Activated naive CD8-positive, alpha-beta T cell treated with anti-CD3 and anti-CD28 coated beads for 36 hours (primary cell): ENCODE data around the gene NDUFA1. TPM values are rescaled to one million over a fixed set of nuclear protein-coding genes. Genes with fewer than 3 reads are reported as not detected.
"Not testable (repeated sequence)": the region's sequence is repeated elsewhere in the genome, so short reads cannot be mapped to it uniquely, and the experiment has no call there.

Experiments
- DNase-seq: peaks from one replicate; pipeline ENCODE4 v3.0.0; 2021
- H3K27ac Mint-ChIP-seq: one replicate; pipeline ENCODE4 v1.8.0; 2022; ENCODE audit warnings: mild to moderate bottlenecking, moderate library complexity, mixed read lengths
- H3K27me3 Mint-ChIP-seq: one replicate; pipeline ENCODE4 v1.8.0; 2022; ENCODE audit warnings: mild to moderate bottlenecking, mixed read lengths
- H3K36me3 Mint-ChIP-seq: one replicate; pipeline ENCODE4 v1.8.0; 2021; ENCODE audit warnings: mild to moderate bottlenecking, mixed read lengths
- H3K4me1 Mint-ChIP-seq: one replicate; pipeline ENCODE4 v1.8.0; 2021; ENCODE audit warnings: mixed read lengths
- H3K4me3 Mint-ChIP-seq: one replicate; pipeline ENCODE4 v1.8.0; 2022; ENCODE audit warnings: mild to moderate bottlenecking, moderate library complexity, mixed read lengths
- H3K9me3 Mint-ChIP-seq: one replicate; pipeline ENCODE4 v1.8.0; 2022; ENCODE audit warnings: mixed read lengths
- total RNA-seq, 2 experiments: library from RNA; stranded (reverse); gene quantifications; one replicate each; pipeline ENCODE4 v1.2.3, GENCODE V29; 2021

Gene NDUFA1
- 10 to 100 TPM; 93.8 to 95.1 TPM for total RNA-seq

- Mint-ChIP-seq H3K4me1 (peaks cover 7% of the 10 kb centered on the region), H3K27me3 (no peaks in the 10 kb centered on the region), H3K36me3 (peaks cover 17% of the 10 kb centered on the region), H3K4me3 (peak within 1 kb of the TSS; percentile 100), H3K9me3 (no peaks in the 10 kb centered on the region), H3K27ac (peak within 1 kb of the TSS; percentile 100)
- DNase-seq = peak; percentile 87
Measured at GRCh38 chrX:119871599-119872395, at the start of gene NDUFA1, which contains the start of gene RNF113A. NDUFA1 (plus strand) TSS chrX:119871832; CDS start chrX:119871912, 80 bp downstream. RNF113A (minus strand) TSS chrX:119871733; CDS start chrX:119871613, 120 bp downstream.

- H3K9me3 Mint-ChIP-seq, H3K27ac Mint-ChIP-seq, DNase-seq, H3K27me3 Mint-ChIP-seq, H3K4me3 Mint-ChIP-seq, H3K4me1 Mint-ChIP-seq, H3K36me3 Mint-ChIP-seq: not testable (repeated sequence)
Measured at GRCh38 chrX:119824221-119824620, 47.4 kb upstream of the NDUFA1 start.

- H3K4me1 Mint-ChIP-seq = peaks cover 7% of the 10 kb centered on the region
- no peak for DNase-seq
- H3K9me3 Mint-ChIP-seq = no peaks in the 10 kb centered on the region
- H3K36me3 Mint-ChIP-seq = peaks cover 8% of the 10 kb centered on the region
- H3K4me3 Mint-ChIP-seq = no peak overlapping the region
- no peaks in the 10 kb centered on the region for H3K27me3 Mint-ChIP-seq
- H3K27ac Mint-ChIP-seq = no peak overlapping the region
Measured at GRCh38 chrX:119826399-119826959, 45.2 kb upstream of the NDUFA1 start.

GRCh38 chrX:119828446-119828845 is 43.2 kb upstream of the NDUFA1 start:
- H3K27ac Mint-ChIP-seq = no peak overlapping the region
- H3K4me1 Mint-ChIP-seq = peaks cover 5% of the 10 kb centered on the region

GRCh38 chrX:119833905-119834304 is 37.7 kb upstream of the NDUFA1 start:
- peaks cover 26% of the 10 kb centered on the region for H3K36me3 Mint-ChIP-seq
- no peaks in the 10 kb centered on the region for H3K4me1 Mint-ChIP-seq
- no peak for DNase-seq
- no peaks in the 10 kb centered on the region for H3K27me3 Mint-ChIP-seq
- no peak overlapping the region for H3K27ac Mint-ChIP-seq
- no peak overlapping the region for H3K4me3 Mint-ChIP-seq
- no peaks in the 10 kb centered on the region for H3K9me3 Mint-ChIP-seq

More at GRCh38 chrX:119828446-119828845, 43.2 kb upstream of the NDUFA1 start:
- Mint-ChIP-seq H3K9me3 (no peaks in the 10 kb centered on the region), H3K36me3 (peaks cover 9% of the 10 kb centered on the region), H3K27me3 (no peaks in the 10 kb centered on the region), H3K4me3 (no peak overlapping the region)
- no peak for DNase-seq

GRCh38 chrX:119852382-119853353 is 19.0 kb upstream of the NDUFA1 start, which contains the start of gene UPF3B:
UPF3B (minus strand) TSS chrX:119852963; CDS start chrX:119852928, 35 bp downstream.
- Mint-ChIP-seq H3K4me3 (peak within 1 kb of the TSS; percentile 96), H3K4me1 (peaks cover 3% of the 10 kb centered on the region), H3K27me3 (no peaks in the 10 kb centered on the region), H3K27ac (peak within 1 kb of the TSS; percentile 97), H3K36me3 (peaks cover 11% of the 10 kb centered on the region), H3K9me3 (no peaks in the 10 kb centered on the region)
- DNase-seq = peak; percentile 92

- Mint-ChIP-seq H3K9me3 (no peaks in the 10 kb centered on the region), H3K27ac (peak overlapping the region; percentile 97), H3K36me3 (peaks cover 11% of the 10 kb centered on the region), H3K27me3 (no peaks in the 10 kb centered on the region), H3K4me3 (peak overlapping the region; percentile 96), H3K4me1 (peaks cover 3% of the 10 kb centered on the region)
- DNase-seq = no peak
Measured at GRCh38 chrX:119853444-119853843, 18.2 kb upstream of the NDUFA1 start.

- H3K27me3 Mint-ChIP-seq = no peaks in the 10 kb centered on the region
- peak; percentile 21 for DNase-seq
- H3K36me3 Mint-ChIP-seq = peaks cover 17% of the 10 kb centered on the region
Measured at GRCh38 chrX:119870626-119871131, 953 bp upstream of the NDUFA1 start.

GRCh38 chrX:119871245-119871598 is 410 bp upstream of the NDUFA1 start:
- H3K27me3 Mint-ChIP-seq = no peaks in the 10 kb centered on the region
- H3K4me3 Mint-ChIP-seq = peak overlapping the region; percentile 100
- peak overlapping the region; percentile 100 for H3K27ac Mint-ChIP-seq
- no peaks in the 10 kb centered on the region for H3K9me3 Mint-ChIP-seq
- DNase-seq = no peak
- H3K4me1 Mint-ChIP-seq = peaks cover 7% of the 10 kb centered on the region
- H3K36me3 Mint-ChIP-seq = peaks cover 17% of the 10 kb centered on the region

More at GRCh38 chrX:119870626-119871131, 953 bp upstream of the NDUFA1 start:
- H3K4me3 Mint-ChIP-seq = peak overlapping the region; percentile 100
- H3K4me1 Mint-ChIP-seq = peaks cover 7% of the 10 kb centered on the region
- no peaks in the 10 kb centered on the region for H3K9me3 Mint-ChIP-seq
- H3K27ac Mint-ChIP-seq = peak overlapping the region; percentile 100

GRCh38 chrX:119878740-119879139 is 7.1 kb downstream of the NDUFA1 start:
- Mint-ChIP-seq H3K4me3 (no peak overlapping the region), H3K4me1 (peaks cover 12% of the 10 kb centered on the region), H3K9me3 (no peaks in the 10 kb centered on the region), H3K27me3 (no peaks in the 10 kb centered on the region), H3K36me3 (peaks cover 7% of the 10 kb centered on the region), H3K27ac (no peak overlapping the region)
- no peak for DNase-seq

- no peak for DNase-seq
- peaks cover 12% of the 10 kb centered on the region for H3K4me1 Mint-ChIP-seq
- H3K9me3 Mint-ChIP-seq = no peaks in the 10 kb centered on the region
- peaks cover 7% of the 10 kb centered on the region for H3K36me3 Mint-ChIP-seq
- no peaks in the 10 kb centered on the region for H3K27me3 Mint-ChIP-seq
- H3K27ac Mint-ChIP-seq = peak overlapping the region; percentile 19
- no peak overlapping the region for H3K4me3 Mint-ChIP-seq
Measured at GRCh38 chrX:119880076-119880475, 8.4 kb downstream of the NDUFA1 start.

GRCh38 chrX:119880552-119881437 is 9.2 kb downstream of the NDUFA1 start:
- H3K9me3 Mint-ChIP-seq = no peaks in the 10 kb centered on the region
- H3K36me3 Mint-ChIP-seq = peaks cover 7% of the 10 kb centered on the region
- peaks cover 12% of the 10 kb centered on the region for H3K4me1 Mint-ChIP-seq
- DNase-seq = peak; percentile 13
- no peak overlapping the region for H3K4me3 Mint-ChIP-seq
- H3K27me3 Mint-ChIP-seq = no peaks in the 10 kb centered on the region
- peak overlapping the region; percentile 19 for H3K27ac Mint-ChIP-seq

- H3K4me3 Mint-ChIP-seq = no peak overlapping the region
- H3K36me3 Mint-ChIP-seq = no peaks in the 10 kb centered on the region
- H3K27ac Mint-ChIP-seq = no peak overlapping the region
- peaks cover 8% of the 10 kb centered on the region for H3K4me1 Mint-ChIP-seq
- H3K27me3 Mint-ChIP-seq = peaks cover 4% of the 10 kb centered on the region
- no peaks in the 10 kb centered on the region for H3K9me3 Mint-ChIP-seq
- DNase-seq = peak; percentile 10
Measured at GRCh38 chrX:119885554-119886428, 14.2 kb downstream of the NDUFA1 start.
